Suprapubic skin (tissue), 3 donors: Measurements from ENCODE around the gene NPSR1.

Source experiments
- CTCF ChIP-seq, 2 donors: fragments of 200-600 bp in 1 of 2; fragments of 450-650 bp in 1 of 2; sonication (generic) in 1 of 2; IDR thresholded peaks; one replicate each; pipeline ENCODE4 v1.5.1; 2016 to 2019; ENCODE audit warnings: antibody characterized with exemption in 2 of 2, mild to moderate bottlenecking in 1 of 2, moderate library complexity in 1 of 2
- POLR2AphosphoS5 ChIP-seq, 3 donors: sonication (generic); formaldehyde crosslinking; IDR thresholded peaks; one replicate each; pipeline ENCODE4 v1.6.1; 2017; ENCODE audit warnings: antibody characterized with exemption in 3 of 3

DNA sequence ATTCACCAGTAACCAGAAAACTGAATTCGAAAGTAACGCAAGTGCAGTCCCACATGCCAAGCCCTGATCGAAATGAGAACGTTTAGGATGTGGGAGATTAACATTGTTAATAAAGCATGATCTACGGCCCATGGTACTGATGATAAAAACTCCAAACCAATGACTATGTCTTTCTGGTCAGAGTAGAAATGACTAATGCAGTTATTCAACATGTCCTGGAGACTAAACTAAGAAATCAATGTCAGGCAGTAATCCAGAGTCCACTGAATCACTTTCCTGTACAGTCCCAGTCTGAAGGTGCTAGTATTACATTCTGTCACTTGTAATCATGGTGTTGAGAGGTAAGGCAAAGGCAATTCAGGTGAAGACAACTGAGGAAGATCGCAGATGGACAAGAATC lies 14.4 kb downstream of the NPSR1 start:
- TF ChIP-seq CTCF (IDR thresholded peaks at IDR 0.05) (no peak), POLR2AphosphoS5 (IDR thresholded peaks at IDR 0.05) (no peak)
